Breast epithelium (tissue), 3 donors: ENCODE results near the gene RNF223.

Experiments
- POLR2A ChIP-seq: fragments of 450-650 bp; IDR thresholded peaks from one replicate; pipeline ENCODE4 v1.6.1; 2016; ENCODE audit warnings: antibody characterized with exemption, mild to moderate bottlenecking, moderate library complexity
- POLR2AphosphoS5 ChIP-seq, 3 donors: sonication (generic); formaldehyde crosslinking; IDR thresholded peaks; one replicate each; pipeline ENCODE4 v1.6.1; 2017; ENCODE audit warnings: antibody characterized with exemption in 3 of 3
- TF ChIP-seq, protein P1 (sequence below), 3 donors: fragments of 450-650 bp; IDR thresholded peaks; one replicate each; pipeline ENCODE4 v1.5.1; 2016 to 2017; ENCODE audit warnings: antibody characterized with exemption in 3 of 3, mild to moderate bottlenecking in 3 of 3, moderate library complexity in 3 of 3

GRCh38 chr1:1063261-1063944 is 10.7 kb downstream of the RNF223 start:
- TF ChIP-seq POLR2A (no peak), POLR2AphosphoS5 (IDR thresholded peaks at IDR 0.05) (no peak)
- TF ChIP-seq, protein P1, sequence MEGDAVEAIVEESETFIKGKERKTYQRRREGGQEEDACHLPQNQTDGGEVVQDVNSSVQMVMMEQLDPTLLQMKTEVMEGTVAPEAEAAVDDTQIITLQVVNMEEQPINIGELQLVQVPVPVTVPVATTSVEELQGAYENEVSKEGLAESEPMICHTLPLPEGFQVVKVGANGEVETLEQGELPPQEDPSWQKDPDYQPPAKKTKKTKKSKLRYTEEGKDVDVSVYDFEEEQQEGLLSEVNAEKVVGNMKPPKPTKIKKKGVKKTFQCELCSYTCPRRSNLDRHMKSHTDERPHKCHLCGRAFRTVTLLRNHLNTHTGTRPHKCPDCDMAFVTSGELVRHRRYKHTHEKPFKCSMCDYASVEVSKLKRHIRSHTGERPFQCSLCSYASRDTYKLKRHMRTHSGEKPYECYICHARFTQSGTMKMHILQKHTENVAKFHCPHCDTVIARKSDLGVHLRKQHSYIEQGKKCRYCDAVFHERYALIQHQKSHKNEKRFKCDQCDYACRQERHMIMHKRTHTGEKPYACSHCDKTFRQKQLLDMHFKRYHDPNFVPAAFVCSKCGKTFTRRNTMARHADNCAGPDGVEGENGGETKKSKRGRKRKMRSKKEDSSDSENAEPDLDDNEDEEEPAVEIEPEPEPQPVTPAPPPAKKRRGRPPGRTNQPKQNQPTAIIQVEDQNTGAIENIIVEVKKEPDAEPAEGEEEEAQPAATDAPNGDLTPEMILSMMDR (IDR thresholded peaks at IDR 0.05), result no peak
